ENCODE data around the gene FGFRL1.

The FGFRL1 gene

DNA sequence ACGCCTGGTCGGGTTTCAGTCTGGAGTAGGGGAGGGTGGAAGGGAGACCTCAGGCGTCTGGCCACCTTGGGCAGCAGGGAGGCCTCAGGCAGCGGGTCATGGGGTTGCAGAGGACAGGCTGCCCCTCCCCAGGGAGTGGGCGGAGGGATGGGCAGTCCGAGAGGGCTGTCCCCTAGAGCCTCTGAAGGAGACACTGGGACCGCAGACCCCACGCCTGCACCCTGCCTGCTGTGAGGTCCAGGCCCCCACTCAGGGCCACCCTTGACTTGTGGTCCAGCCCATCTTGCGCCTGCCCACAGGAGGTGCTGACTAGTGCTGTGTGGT lies 16.5 kb downstream of the FGFRL1 start:
- H3K9me2 ChIP-seq (ENCODE audit: low read depth, low read length): no peaks in the 10 kb centered on the region
- no peaks in the 10 kb centered on the region for H3K9me3 ChIP-seq (ENCODE audit: low read length)
- H4K20me1 ChIP-seq (ENCODE audit: insufficient read depth, low read length): no peaks in the 10 kb centered on the region
- no peak overlapping the region for H3K27ac ChIP-seq (ENCODE audit: low read depth, low read length, poor library complexity, severe bottlenecking)
- no peaks in the 10 kb centered on the region for H3K36me3 ChIP-seq (ENCODE audit: insufficient read depth, low read length)
- H3K79me2 ChIP-seq (ENCODE audit: insufficient read depth, low read length): no peaks in the 10 kb centered on the region
- H3K4me3 ChIP-seq (ENCODE audit: low read depth, low read length, poor library complexity, severe bottlenecking): no peak overlapping the region
- H3K4me1 ChIP-seq (ENCODE audit: insufficient read depth, low read length, severe bottlenecking): peaks cover 7% of the 10 kb centered on the region
- no peak overlapping the region for H3K9ac ChIP-seq (ENCODE audit: low read length)
- no peak overlapping the region for H2AFZ ChIP-seq (ENCODE audit: low read length)
- H3F3A ChIP-seq (ENCODE audit: insufficient read depth, low read length): no peaks in the 10 kb centered on the region
- no peak overlapping the region for H3K4me2 ChIP-seq (ENCODE audit: low read length)
- no peaks in the 10 kb centered on the region for H3K27me3 ChIP-seq (ENCODE audit: insufficient read depth, low read length)
- TF ChIP-seq, protein P1, sequence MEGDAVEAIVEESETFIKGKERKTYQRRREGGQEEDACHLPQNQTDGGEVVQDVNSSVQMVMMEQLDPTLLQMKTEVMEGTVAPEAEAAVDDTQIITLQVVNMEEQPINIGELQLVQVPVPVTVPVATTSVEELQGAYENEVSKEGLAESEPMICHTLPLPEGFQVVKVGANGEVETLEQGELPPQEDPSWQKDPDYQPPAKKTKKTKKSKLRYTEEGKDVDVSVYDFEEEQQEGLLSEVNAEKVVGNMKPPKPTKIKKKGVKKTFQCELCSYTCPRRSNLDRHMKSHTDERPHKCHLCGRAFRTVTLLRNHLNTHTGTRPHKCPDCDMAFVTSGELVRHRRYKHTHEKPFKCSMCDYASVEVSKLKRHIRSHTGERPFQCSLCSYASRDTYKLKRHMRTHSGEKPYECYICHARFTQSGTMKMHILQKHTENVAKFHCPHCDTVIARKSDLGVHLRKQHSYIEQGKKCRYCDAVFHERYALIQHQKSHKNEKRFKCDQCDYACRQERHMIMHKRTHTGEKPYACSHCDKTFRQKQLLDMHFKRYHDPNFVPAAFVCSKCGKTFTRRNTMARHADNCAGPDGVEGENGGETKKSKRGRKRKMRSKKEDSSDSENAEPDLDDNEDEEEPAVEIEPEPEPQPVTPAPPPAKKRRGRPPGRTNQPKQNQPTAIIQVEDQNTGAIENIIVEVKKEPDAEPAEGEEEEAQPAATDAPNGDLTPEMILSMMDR (IDR thresholded peaks at IDR 0.05; ENCODE audit: low read length): no peak
- no peak for TF ChIP-seq EZH2 (IDR thresholded peaks at IDR 0.05; ENCODE audit: borderline replicate concordance, low read length)

GRCh38 chr4:1028574-1029220 lies 17.3 kb downstream of the FGFRL1 start:
- H3K4me2 ChIP-seq (ENCODE audit: low read length): no peak overlapping the region
- no peaks in the 10 kb centered on the region for H3K9me2 ChIP-seq (ENCODE audit: low read depth, low read length)
- H3F3A ChIP-seq (ENCODE audit: insufficient read depth, low read length): no peaks in the 10 kb centered on the region
- H2AFZ ChIP-seq (ENCODE audit: low read length): no peak overlapping the region
- no peaks in the 10 kb centered on the region for H3K9me3 ChIP-seq (ENCODE audit: low read length)
- H3K4me1 ChIP-seq (ENCODE audit: insufficient read depth, low read length, severe bottlenecking): peaks cover 7% of the 10 kb centered on the region
- H3K9ac ChIP-seq (ENCODE audit: low read length): no peak overlapping the region
- no peaks in the 10 kb centered on the region for H3K79me2 ChIP-seq (ENCODE audit: insufficient read depth, low read length)
- no peak for TF ChIP-seq EZH2 (IDR thresholded peaks at IDR 0.05; ENCODE audit: borderline replicate concordance, low read length)
- TF ChIP-seq, protein P1 (IDR thresholded peaks at IDR 0.05; ENCODE audit: low read length): no peak
- H3K4me3 ChIP-seq (ENCODE audit: low read depth, low read length, poor library complexity, severe bottlenecking): no peak overlapping the region
- no peak overlapping the region for H3K27ac ChIP-seq (ENCODE audit: low read depth, low read length, poor library complexity, severe bottlenecking)
- no peaks in the 10 kb centered on the region for H3K27me3 ChIP-seq (ENCODE audit: insufficient read depth, low read length)
- H4K20me1 ChIP-seq (ENCODE audit: insufficient read depth, low read length): no peaks in the 10 kb centered on the region
- no peaks in the 10 kb centered on the region for H3K36me3 ChIP-seq (ENCODE audit: insufficient read depth, low read length)

DNA sequence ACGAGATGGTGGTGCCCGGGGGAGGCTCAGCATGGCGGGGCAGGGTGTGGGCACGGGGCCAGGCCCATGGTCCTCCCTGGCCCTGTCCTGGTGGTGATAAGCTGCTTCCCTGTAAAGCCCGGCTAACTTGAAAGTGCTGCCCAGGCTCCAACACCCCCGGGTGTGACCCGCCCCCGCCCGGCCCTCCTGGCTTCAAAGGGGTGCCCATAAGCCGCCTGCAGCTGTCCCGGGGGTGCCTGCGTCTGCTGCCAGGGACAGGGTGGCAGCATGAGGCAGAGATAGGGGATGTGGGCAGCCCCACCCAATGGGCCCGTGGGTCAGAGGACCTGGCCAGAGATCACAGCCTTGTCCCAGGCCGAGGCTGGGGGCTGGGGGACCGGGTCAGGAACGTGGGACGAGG lies 18.1 kb downstream of the FGFRL1 start:
- no peak overlapping the region for H3K4me3 ChIP-seq (ENCODE audit: low read depth, low read length, poor library complexity, severe bottlenecking)
- H3K4me2 ChIP-seq (ENCODE audit: low read length): no peak overlapping the region
- no peaks in the 10 kb centered on the region for H3K9me3 ChIP-seq (ENCODE audit: low read length)
- peaks cover 7% of the 10 kb centered on the region for H3K4me1 ChIP-seq (ENCODE audit: insufficient read depth, low read length, severe bottlenecking)
- no peaks in the 10 kb centered on the region for H3K27me3 ChIP-seq (ENCODE audit: insufficient read depth, low read length)
- no peaks in the 10 kb centered on the region for H4K20me1 ChIP-seq (ENCODE audit: insufficient read depth, low read length)
- H3F3A ChIP-seq (ENCODE audit: insufficient read depth, low read length): no peaks in the 10 kb centered on the region
- H3K9ac ChIP-seq (ENCODE audit: low read length): no peak overlapping the region
- H3K9me2 ChIP-seq (ENCODE audit: low read depth, low read length): no peaks in the 10 kb centered on the region
- no peaks in the 10 kb centered on the region for H3K79me2 ChIP-seq (ENCODE audit: insufficient read depth, low read length)
- H3K36me3 ChIP-seq (ENCODE audit: insufficient read depth, low read length): no peaks in the 10 kb centered on the region
- no peak for TF ChIP-seq EZH2 (IDR thresholded peaks at IDR 0.05; ENCODE audit: borderline replicate concordance, low read length)
- TF ChIP-seq, protein P1 (IDR thresholded peaks at IDR 0.05; ENCODE audit: low read length): no peak
- H2AFZ ChIP-seq (ENCODE audit: low read length): no peak overlapping the region
- H3K27ac ChIP-seq (ENCODE audit: low read depth, low read length, poor library complexity, severe bottlenecking): no peak overlapping the region

All from OCI-LY1 (cell line).